Peyer's patch (tissue), 4 donors: ENCODE measurements around the gene VAV2.

Experiments
- CTCF ChIP-seq, 6 experiments: fragments of 450-650 bp in 4 of 6; fragments of 200-600 bp in 2 of 6; sonication (generic) in 1 of 6; IDR thresholded peaks; one replicate each; pipeline ENCODE4 v1.5.1; 2017 to 2019; ENCODE audit warnings: antibody characterized with exemption in 6 of 6, mild to moderate bottlenecking in 3 of 6, moderate library complexity in 1 of 6
- POLR2A ChIP-seq, 2 donors: fragments of 450-650 bp; IDR thresholded peaks; one replicate each; pipeline ENCODE4 v1.5.1; 2017; ENCODE audit warnings: antibody characterized with exemption in 2 of 2, mild to moderate bottlenecking in 2 of 2, moderate library complexity in 2 of 2

- TF ChIP-seq CTCF (IDR thresholded peaks at IDR 0.05) (no peak), POLR2A (IDR thresholded peaks at IDR 0.05) (no peak)
These were observed 210.3 kb downstream of the VAV2 start for GRCh38 chr9:133781828-133782135.
